Measurements from ENCODE around the gene MYLK3.

MYLK3 gene

DNA sequence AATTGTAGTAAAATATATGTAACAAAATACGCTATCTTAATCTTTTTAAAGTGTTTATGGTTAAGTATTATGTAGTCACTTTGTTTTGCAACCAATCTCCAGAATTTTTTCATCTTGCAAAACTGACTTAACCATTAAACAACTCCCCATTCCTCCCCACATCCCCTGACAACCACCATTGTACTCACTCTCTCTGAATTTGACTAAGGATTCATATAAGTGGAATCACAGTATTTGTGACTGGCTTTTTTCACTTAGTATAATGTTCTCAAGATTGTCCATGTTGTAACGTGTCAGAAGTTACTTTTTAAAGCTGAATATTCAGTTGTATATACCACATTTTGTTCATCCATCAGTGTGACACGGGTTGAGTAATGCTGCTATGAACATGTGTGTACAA lies 48.1 kb downstream of the MYLK3 start:
- Histone ChIP-seq H3K4me3 (ENCODE audit: low read depth in 1 of 2, low read length in 2 of 2) (no peak overlapping the region), H3K4me1 (ENCODE audit: control insufficient read depth in 1 of 2, insufficient read depth in 2 of 2, low read length in 2 of 2) (no peaks in the 10 kb centered on the region), H3K27me3 (ENCODE audit: low read depth, low read length) (no peaks in the 10 kb centered on the region), H3K27ac (ENCODE audit: low read length) (no peak overlapping the region), H3K36me3 (ENCODE audit: control insufficient read depth in 1 of 2, insufficient read depth in 2 of 2, low read length in 2 of 2) (no peaks in the 10 kb centered on the region), H3K9me3 (ENCODE audit: control insufficient read depth in 1 of 2, low read length in 2 of 2) (no peaks in the 10 kb centered on the region)

GRCh38 chr16:46696957-46697356 lies 51.2 kb downstream of the MYLK3 start:
- H3K4me3 ChIP-seq (ENCODE audit: low read depth in 1 of 2, low read length in 2 of 2) = no peak overlapping the region
- no peaks in the 10 kb centered on the region for H3K27me3 ChIP-seq (ENCODE audit: low read depth, low read length)
- no peak overlapping the region for H3K27ac ChIP-seq (ENCODE audit: low read length)
- H3K4me1 ChIP-seq (ENCODE audit: control insufficient read depth in 1 of 2, insufficient read depth in 2 of 2, low read length in 2 of 2) = no peaks in the 10 kb centered on the region
- H3K36me3 ChIP-seq (ENCODE audit: control insufficient read depth in 1 of 2, insufficient read depth in 2 of 2, low read length in 2 of 2) = no peaks in the 10 kb centered on the region
- H3K9me3 ChIP-seq (ENCODE audit: control insufficient read depth in 1 of 2, low read length in 2 of 2) = no peaks in the 10 kb centered on the region

- no peaks in the 10 kb centered on the region for H3K27me3 ChIP-seq (ENCODE audit: low read depth, low read length)
- no peak overlapping the region for H3K4me3 ChIP-seq (ENCODE audit: low read depth in 1 of 2, low read length in 2 of 2)
- H3K9me3 ChIP-seq (ENCODE audit: control insufficient read depth in 1 of 2, low read length in 2 of 2) = no peaks in the 10 kb centered on the region
- no peak overlapping the region for H3K27ac ChIP-seq (ENCODE audit: low read length)
- no peaks in the 10 kb centered on the region for H3K36me3 ChIP-seq (ENCODE audit: control insufficient read depth in 1 of 2, insufficient read depth in 2 of 2, low read length in 2 of 2)
- H3K4me1 ChIP-seq (ENCODE audit: control insufficient read depth in 1 of 2, insufficient read depth in 2 of 2, low read length in 2 of 2) = no peaks in the 10 kb centered on the region
These were observed 52.2 kb downstream of the MYLK3 start for GRCh38 chr16:46695937-46696336.

GRCh38 chr16:46693598-46693997 lies 54.5 kb downstream of the MYLK3 start:
- no peak overlapping the region for H3K4me3 ChIP-seq (ENCODE audit: low read depth in 1 of 2, low read length in 2 of 2)
- H3K4me1 ChIP-seq (ENCODE audit: control insufficient read depth in 1 of 2, insufficient read depth in 2 of 2, low read length in 2 of 2) = peaks cover 9 to 10% of the 10 kb centered on the region in 2 donors
- H3K27me3 ChIP-seq (ENCODE audit: low read depth, low read length) = no peaks in the 10 kb centered on the region
- H3K9me3 ChIP-seq (ENCODE audit: control insufficient read depth in 1 of 2, low read length in 2 of 2) = no peaks in the 10 kb centered on the region
- no peaks in the 10 kb centered on the region for H3K36me3 ChIP-seq (ENCODE audit: control insufficient read depth in 1 of 2, insufficient read depth in 2 of 2, low read length in 2 of 2)
- no peak overlapping the region for H3K27ac ChIP-seq (ENCODE audit: low read length)

DNA sequence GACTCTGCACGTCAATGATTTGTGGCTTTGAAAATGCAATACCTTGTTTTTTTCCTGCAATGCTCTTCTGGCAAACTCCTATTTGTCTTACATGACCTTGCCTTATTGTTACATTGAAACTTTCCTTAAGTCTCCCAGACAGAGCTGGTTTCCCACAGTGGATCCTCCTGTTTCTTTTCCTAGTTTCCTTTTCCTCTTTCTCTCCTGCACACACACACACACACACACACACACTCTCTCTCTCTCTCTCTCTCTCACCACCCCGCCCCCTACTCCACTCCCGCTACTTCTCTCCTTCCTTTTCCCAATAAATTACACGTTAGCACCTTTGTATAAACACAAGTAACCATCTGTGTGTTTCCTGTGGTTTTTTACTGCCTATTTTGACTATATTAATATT lies 56.4 kb downstream of the MYLK3 start:
- H3K4me3 ChIP-seq (ENCODE audit: low read depth in 1 of 2, low read length in 2 of 2) = no peak overlapping the region
- H3K4me1 ChIP-seq (ENCODE audit: control insufficient read depth in 1 of 2, insufficient read depth in 2 of 2, low read length in 2 of 2) = peaks cover 16 to 25% of the 10 kb centered on the region in 2 donors
- no peaks in the 10 kb centered on the region for H3K9me3 ChIP-seq (ENCODE audit: control insufficient read depth in 1 of 2, low read length in 2 of 2)
- H3K27me3 ChIP-seq (ENCODE audit: low read depth, low read length) = no peaks in the 10 kb centered on the region
- H3K27ac ChIP-seq (ENCODE audit: low read length) = no peak overlapping the region
- no peaks in the 10 kb centered on the region for H3K36me3 ChIP-seq (ENCODE audit: control insufficient read depth in 1 of 2, insufficient read depth in 2 of 2, low read length in 2 of 2)

- H3K36me3 ChIP-seq (ENCODE audit: control insufficient read depth in 1 of 2, insufficient read depth in 2 of 2, low read length in 2 of 2) = no peaks in the 10 kb centered on the region
These were observed 57.6 kb downstream of the MYLK3 start for GRCh38 chr16:46690281-46691178.

GRCh38 chr16:46689365-46690280 lies 58.5 kb downstream of the MYLK3 start, which contains the start of gene ORC6:
ORC6 (plus strand) TSS chr16:46689659; CDS start chr16:46689706, 47 bp downstream.
- Histone ChIP-seq H3K4me3 (ENCODE audit: low read depth in 1 of 2, low read length in 2 of 2) (peak within 1 kb of the TSS; percentile 92 to 95), H3K27ac (ENCODE audit: low read length) (peak within 1 kb of the TSS; percentile 93), H3K27me3 (ENCODE audit: low read depth, low read length) (no peaks in the 10 kb centered on the region), H3K36me3 (ENCODE audit: control insufficient read depth in 1 of 2, insufficient read depth in 2 of 2, low read length in 2 of 2) (no peaks in the 10 kb centered on the region), H3K4me1 (ENCODE audit: control insufficient read depth in 1 of 2, insufficient read depth in 2 of 2, low read length in 2 of 2) (peaks cover 18 to 31% of the 10 kb centered on the region in 2 donors), H3K9me3 (ENCODE audit: control insufficient read depth in 1 of 2, low read length in 2 of 2) (no peaks in the 10 kb centered on the region)

More at GRCh38 chr16:46690281-46691178, 57.6 kb downstream of the MYLK3 start:
- H3K4me1 ChIP-seq (ENCODE audit: control insufficient read depth in 1 of 2, insufficient read depth in 2 of 2, low read length in 2 of 2) = peaks cover 18 to 31% of the 10 kb centered on the region in 2 donors
- H3K9me3 ChIP-seq (ENCODE audit: control insufficient read depth in 1 of 2, low read length in 2 of 2) = no peaks in the 10 kb centered on the region
- H3K27me3 ChIP-seq (ENCODE audit: low read depth, low read length) = no peaks in the 10 kb centered on the region
- peak overlapping the region; percentile 36 for H3K27ac ChIP-seq (ENCODE audit: low read length)
- H3K4me3 ChIP-seq (ENCODE audit: low read depth in 1 of 2, low read length in 2 of 2) = peak overlapping the region; percentile 92 to 95

DNA sequence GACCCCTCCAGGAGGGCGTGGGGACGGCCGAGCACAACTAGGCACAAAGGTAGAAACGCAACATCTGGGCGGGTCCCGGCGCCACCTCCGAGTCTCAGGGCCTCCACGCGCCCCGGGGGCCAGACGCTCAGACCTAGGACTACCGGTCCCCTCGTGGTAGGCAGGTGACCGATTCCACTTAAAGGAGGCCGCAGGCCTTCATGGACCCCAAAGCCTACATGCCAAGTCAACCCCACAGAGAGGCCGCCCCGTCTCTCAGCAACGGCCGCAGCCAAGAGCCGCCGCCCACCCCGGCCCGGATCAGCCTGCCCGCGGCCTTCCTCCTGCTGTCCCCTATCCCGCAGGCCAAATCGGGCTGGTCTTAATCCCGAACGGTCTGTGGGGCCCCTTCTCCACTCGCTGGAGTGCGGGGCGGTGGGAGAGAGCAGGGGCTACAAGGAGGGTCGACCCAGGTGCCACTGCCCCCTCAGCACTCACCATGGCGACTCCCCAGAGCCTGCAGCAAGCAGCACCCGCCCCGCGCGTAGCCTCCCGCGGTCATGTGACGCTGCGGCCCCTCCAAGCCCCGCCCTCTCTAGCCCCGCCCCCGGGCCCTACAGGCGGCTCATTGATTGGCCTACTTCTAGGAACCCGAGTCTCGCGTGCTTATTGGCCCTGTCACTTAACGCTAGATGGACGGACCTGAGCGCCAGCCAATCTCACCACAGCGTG lies 59.3 kb downstream of the MYLK3 start, which contains the start of gene VPS35:
VPS35 (minus strand) TSS at position 525 of the 711 bp plus-strand sequence; CDS start at position 480, 45 bp downstream.
- Histone ChIP-seq H3K36me3 (ENCODE audit: control insufficient read depth in 1 of 2, insufficient read depth in 2 of 2, low read length in 2 of 2) (no peaks in the 10 kb centered on the region), H3K4me3 (ENCODE audit: low read depth in 1 of 2, low read length in 2 of 2) (peak within 1 kb of the TSS; percentile 92 to 95), H3K9me3 (ENCODE audit: control insufficient read depth in 1 of 2, low read length in 2 of 2) (no peaks in the 10 kb centered on the region), H3K27ac (ENCODE audit: low read length) (peak within 1 kb of the TSS; percentile 93), H3K4me1 (ENCODE audit: control insufficient read depth in 1 of 2, insufficient read depth in 2 of 2, low read length in 2 of 2) (peaks cover 18 to 31% of the 10 kb centered on the region in 2 donors), H3K27me3 (ENCODE audit: low read depth, low read length) (no peaks in the 10 kb centered on the region)

DNA sequence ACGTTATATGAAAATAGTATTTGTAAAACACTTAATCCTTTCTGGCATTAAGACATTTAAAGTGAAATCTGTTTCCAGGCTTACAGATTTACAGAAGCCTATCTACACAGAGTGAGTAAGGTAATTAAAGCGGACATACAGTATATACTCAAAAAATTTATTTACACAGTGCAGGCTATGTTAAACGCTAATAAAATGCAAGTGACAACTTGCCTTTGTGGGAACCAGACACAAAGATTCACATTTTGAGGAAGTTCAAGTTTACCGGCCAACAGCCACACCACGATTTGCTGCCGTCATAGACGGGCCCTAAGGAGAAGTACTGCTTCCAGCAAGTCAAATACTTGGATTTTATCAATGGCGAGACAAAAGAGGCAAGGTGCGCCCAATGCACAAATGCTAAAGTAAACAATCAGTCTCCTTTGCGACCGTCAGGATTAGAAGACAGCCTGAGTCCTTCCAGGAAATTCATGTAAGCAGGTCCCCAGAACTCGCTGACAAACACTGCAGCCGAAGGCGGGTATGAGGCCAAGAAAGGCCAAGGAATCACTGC lies 60.0 kb downstream of the MYLK3 start:
- Histone ChIP-seq H3K27me3 (ENCODE audit: low read depth, low read length) (no peaks in the 10 kb centered on the region), H3K4me1 (ENCODE audit: control insufficient read depth in 1 of 2, insufficient read depth in 2 of 2, low read length in 2 of 2) (peaks cover 18 to 31% of the 10 kb centered on the region in 2 donors), H3K9me3 (ENCODE audit: control insufficient read depth in 1 of 2, low read length in 2 of 2) (no peaks in the 10 kb centered on the region), H3K4me3 (ENCODE audit: low read depth in 1 of 2, low read length in 2 of 2) (peak overlapping the region; percentile 92 to 95), H3K27ac (ENCODE audit: low read length) (peak overlapping the region; percentile 87), H3K36me3 (ENCODE audit: control insufficient read depth in 1 of 2, insufficient read depth in 2 of 2, low read length in 2 of 2) (no peaks in the 10 kb centered on the region)

- Histone ChIP-seq H3K4me1 (ENCODE audit: control insufficient read depth in 1 of 2, insufficient read depth in 2 of 2, low read length in 2 of 2) (peaks cover 18 to 31% of the 10 kb centered on the region in 2 donors), H3K27ac (ENCODE audit: low read length) (peak overlapping the region; percentile 87), H3K9me3 (ENCODE audit: control insufficient read depth in 1 of 2, low read length in 2 of 2) (no peaks in the 10 kb centered on the region), H3K27me3 (ENCODE audit: low read depth, low read length) (no peaks in the 10 kb centered on the region), H3K4me3 (ENCODE audit: low read depth in 1 of 2, low read length in 2 of 2) (peak overlapping the region; percentile 92 to 95), H3K36me3 (ENCODE audit: control insufficient read depth in 1 of 2, insufficient read depth in 2 of 2, low read length in 2 of 2) (no peaks in the 10 kb centered on the region)
These were observed 60.7 kb downstream of the MYLK3 start for GRCh38 chr16:46687486-46687885.
